HG02840 (cell line): ENCODE measurements around the gene SLC51B.
"Not testable (repeated sequence)": the region's sequence is repeated elsewhere in the genome, so short reads cannot be mapped to it uniquely, and the experiment has no call there.

ENCODE experiments used
- ATAC-seq: cut with Tn5 transposase; IDR thresholded peaks from one replicate; pipeline ENCODE4 v1.9.1; 2021; ENCODE audit warnings: mild to moderate bottlenecking, moderate library complexity, moderate number of reproducible peaks; ENCODE audit not compliant: unreplicated experiment, low FRiP score

Gene SLC51B

GRCh38 chr15:65096481-65097385, 51.5 kb downstream of the SLC51B start:
- ATAC-seq, result no peak

GRCh38 chr15:65097651-65098263, 52.6 kb downstream of the SLC51B start:
- no peak for ATAC-seq

GRCh38 chr15:65099336-65099735, 54.1 kb downstream of the SLC51B start:
- ATAC-seq, result no peak

GRCh38 chr15:65099801-65100200, 54.6 kb downstream of the SLC51B start:
- ATAC-seq, result not testable (repeated sequence)

GRCh38 chr15:65100442-65100841, 55.3 kb downstream of the SLC51B start:
- ATAC-seq, result no peak

- no peak for ATAC-seq
Observed at GRCh38 chr15:65101411-65101890, 56.3 kb downstream of the SLC51B start.

GRCh38 chr15:65101891-65102708, 56.9 kb downstream of the SLC51B start:
- ATAC-seq, result no peak

- no peak for ATAC-seq
Observed at GRCh38 chr15:65102912-65103311, 57.7 kb downstream of the SLC51B start.
